ENCODE results near the gene RELL2.

Gene RELL2

GRCh38 chr5:141638771-141639170 lies 2.0 kb downstream of the RELL2 start:
- H3K4me3 ChIP-seq (ENCODE audit: low read depth, low read length): no peak overlapping the region
- TF ChIP-seq CTCF (conservative IDR thresholded peaks at IDR 0.05; ENCODE audit: low read depth, low read length): no peak
- no peak for DNase-seq (ENCODE audit: low read depth)

GRCh38 chr5:141639357-141640050 lies 2.7 kb downstream of the RELL2 start:
- H3K4me3 ChIP-seq (ENCODE audit: low read depth, low read length): no peak overlapping the region

GRCh38 chr5:141640051-141640415 lies 3.2 kb downstream of the RELL2 start:
- DNase-seq (ENCODE audit: low read depth): no peak
- TF ChIP-seq CTCF (conservative IDR thresholded peaks at IDR 0.05; ENCODE audit: low read depth, low read length): no peak
- no peak overlapping the region for H3K4me3 ChIP-seq (ENCODE audit: low read depth, low read length)

More at GRCh38 chr5:141639357-141640050, 2.7 kb downstream of the RELL2 start:
- DNase-seq (ENCODE audit: low read depth): no peak
- no peak for TF ChIP-seq CTCF (conservative IDR thresholded peaks at IDR 0.05; ENCODE audit: low read depth, low read length)

- no peak for DNase-seq (ENCODE audit: low read depth)
- no peak overlapping the region for H3K4me3 ChIP-seq (ENCODE audit: low read depth, low read length)
- no peak for TF ChIP-seq CTCF (conservative IDR thresholded peaks at IDR 0.05; ENCODE audit: low read depth, low read length)
Observed at GRCh38 chr5:141640698-141641097, 3.9 kb downstream of the RELL2 start.

GRCh38 chr5:141641634-141642267 lies 5.0 kb downstream of the RELL2 start:
- peak; percentile 59 for TF ChIP-seq CTCF (conservative IDR thresholded peaks at IDR 0.05; ENCODE audit: low read depth, low read length)
- DNase-seq (ENCODE audit: low read depth): peak; percentile 85
- no peak overlapping the region for H3K4me3 ChIP-seq (ENCODE audit: low read depth, low read length)

GRCh38 chr5:141646026-141646425 lies 9.2 kb downstream of the RELL2 start:
- no peak for TF ChIP-seq CTCF (conservative IDR thresholded peaks at IDR 0.05; ENCODE audit: low read depth, low read length)
- H3K4me3 ChIP-seq (ENCODE audit: low read depth, low read length): no peak overlapping the region
- DNase-seq (ENCODE audit: low read depth): no peak

- TF ChIP-seq CTCF (conservative IDR thresholded peaks at IDR 0.05; ENCODE audit: low read depth, low read length): no peak
- DNase-seq (ENCODE audit: low read depth): no peak
- no peak overlapping the region for H3K4me3 ChIP-seq (ENCODE audit: low read depth, low read length)
Observed at GRCh38 chr5:141647242-141647641, 10.4 kb downstream of the RELL2 start.
